Measurements from ENCODE around the gene ARID3C.
A peak's percentile ranks its signal among the peaks of the same experiment; 100 is the strongest.

The ARID3C gene

GRCh38 chr9:34628656-34629490 lies at the start of gene ARID3C:
Gene ARID3C (minus strand): TSS chr9:34629066. CDS start chr9:34628014, 1,052 bp downstream.
- peak; percentile 61 for DNase-seq

- no peak for DNase-seq
Measured at GRCh38 chr9:34675869-34676268, 47.0 kb upstream of the ARID3C start.

- peak; percentile 79 for DNase-seq
Measured at GRCh38 chr9:34675048-34675714, 46.3 kb upstream of the ARID3C start.

GRCh38 chr9:34674440-34674839 lies 45.6 kb upstream of the ARID3C start:
- DNase-seq: no peak

- no peak for DNase-seq
Measured at GRCh38 chr9:34671307-34671706, 42.4 kb upstream of the ARID3C start.

- no peak for DNase-seq
Measured at GRCh38 chr9:34669809-34670562, 41.1 kb upstream of the ARID3C start.

GRCh38 chr9:34665381-34666250 lies 36.8 kb upstream of the ARID3C start:
- peak; percentile 88 for DNase-seq

- no peak for DNase-seq
Measured at GRCh38 chr9:34665067-34665380, 36.2 kb upstream of the ARID3C start.

GRCh38 chr9:34664281-34665066 lies 35.6 kb upstream of the ARID3C start:
- peak; percentile 84 for DNase-seq

- DNase-seq: no peak
Measured at GRCh38 chr9:34663303-34663605, 34.4 kb upstream of the ARID3C start.

GRCh38 chr9:34662526-34663302 lies 33.8 kb upstream of the ARID3C start, which contains the start of gene CCL27:
Gene CCL27 (minus strand): TSS chr9:34662657. CDS start chr9:34662633, 24 bp downstream.
- DNase-seq: no peak

GRCh38 chr9:34659592-34660253 lies 30.9 kb upstream of the ARID3C start:
- DNase-seq: no peak

- no peak for DNase-seq
Measured at GRCh38 chr9:34658461-34658860, 29.6 kb upstream of the ARID3C start.

- DNase-seq: no peak
Measured at GRCh38 chr9:34656992-34657391, 28.1 kb upstream of the ARID3C start.

- DNase-seq: no peak
Measured at GRCh38 chr9:34655394-34655793, 26.5 kb upstream of the ARID3C start.

GRCh38 chr9:34654323-34655051 lies 25.6 kb upstream of the ARID3C start:
- DNase-seq: no peak

GRCh38 chr9:34653151-34654072 lies 24.5 kb upstream of the ARID3C start:
- DNase-seq: no peak

GRCh38 chr9:34652602-34653000 lies 23.7 kb upstream of the ARID3C start:
- DNase-seq: no peak
